Stomach (tissue), 4 donors: ENCODE results near the gene ABCB9.

Experiments
- POLR2AphosphoS5 ChIP-seq, 3 donors: sonication (generic); formaldehyde crosslinking; IDR thresholded peaks; one replicate each; pipeline ENCODE4 v1.6.1; 2016; ENCODE audit warnings: antibody characterized with exemption in 3 of 3
- TF ChIP-seq, protein P1 (sequence below), 7 experiments: fragments of 450-650 bp in 4 of 7; fragments of 200-600 bp in 3 of 7; sonication (generic) in 3 of 7; IDR thresholded peaks; one replicate each; pipeline ENCODE4 v1.5.1; 2016 to 2019; ENCODE audit warnings: antibody characterized with exemption in 7 of 7, control low read depth in 2 of 7, mild to moderate bottlenecking in 1 of 7

DNA sequence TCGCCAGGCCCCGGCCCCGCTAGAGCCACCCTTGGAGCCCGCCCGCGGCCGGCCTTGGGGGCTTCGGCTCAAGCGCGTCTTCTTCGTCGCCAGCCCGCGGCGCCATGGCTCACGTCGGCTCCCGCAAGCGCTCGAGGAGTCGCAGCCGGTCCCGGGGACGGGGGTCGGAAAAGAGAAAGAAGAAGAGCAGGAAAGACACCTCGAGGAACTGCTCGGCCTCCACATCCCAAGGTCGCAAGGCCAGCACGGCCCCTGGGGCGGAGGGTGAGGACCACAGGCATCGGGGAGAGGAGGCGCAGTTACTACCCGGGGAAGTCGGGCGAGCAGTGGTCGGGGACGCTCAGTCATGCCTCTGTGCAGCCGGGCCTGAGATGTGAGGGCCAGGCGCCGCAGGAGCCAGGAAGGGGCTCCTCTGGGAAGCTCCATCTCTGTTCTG, 14.8 kb upstream of the ABCB9 start:
- TF ChIP-seq POLR2AphosphoS5 (IDR thresholded peaks at IDR 0.05): no peak
- TF ChIP-seq, protein P1, sequence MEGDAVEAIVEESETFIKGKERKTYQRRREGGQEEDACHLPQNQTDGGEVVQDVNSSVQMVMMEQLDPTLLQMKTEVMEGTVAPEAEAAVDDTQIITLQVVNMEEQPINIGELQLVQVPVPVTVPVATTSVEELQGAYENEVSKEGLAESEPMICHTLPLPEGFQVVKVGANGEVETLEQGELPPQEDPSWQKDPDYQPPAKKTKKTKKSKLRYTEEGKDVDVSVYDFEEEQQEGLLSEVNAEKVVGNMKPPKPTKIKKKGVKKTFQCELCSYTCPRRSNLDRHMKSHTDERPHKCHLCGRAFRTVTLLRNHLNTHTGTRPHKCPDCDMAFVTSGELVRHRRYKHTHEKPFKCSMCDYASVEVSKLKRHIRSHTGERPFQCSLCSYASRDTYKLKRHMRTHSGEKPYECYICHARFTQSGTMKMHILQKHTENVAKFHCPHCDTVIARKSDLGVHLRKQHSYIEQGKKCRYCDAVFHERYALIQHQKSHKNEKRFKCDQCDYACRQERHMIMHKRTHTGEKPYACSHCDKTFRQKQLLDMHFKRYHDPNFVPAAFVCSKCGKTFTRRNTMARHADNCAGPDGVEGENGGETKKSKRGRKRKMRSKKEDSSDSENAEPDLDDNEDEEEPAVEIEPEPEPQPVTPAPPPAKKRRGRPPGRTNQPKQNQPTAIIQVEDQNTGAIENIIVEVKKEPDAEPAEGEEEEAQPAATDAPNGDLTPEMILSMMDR (IDR thresholded peaks at IDR 0.05): no peak
